KG1 (cell line): ENCODE results near the gene ATP1A2.

Experiments
- DNase-seq: peaks from one replicate; lab custom pipeline; 2025; lab: John Stamatoyannopoulos, UW

The ATP1A2 gene

GRCh38 chr1:160146107-160146506 is 30.5 kb downstream of the ATP1A2 start:
- no peak for DNase-seq

DNA sequence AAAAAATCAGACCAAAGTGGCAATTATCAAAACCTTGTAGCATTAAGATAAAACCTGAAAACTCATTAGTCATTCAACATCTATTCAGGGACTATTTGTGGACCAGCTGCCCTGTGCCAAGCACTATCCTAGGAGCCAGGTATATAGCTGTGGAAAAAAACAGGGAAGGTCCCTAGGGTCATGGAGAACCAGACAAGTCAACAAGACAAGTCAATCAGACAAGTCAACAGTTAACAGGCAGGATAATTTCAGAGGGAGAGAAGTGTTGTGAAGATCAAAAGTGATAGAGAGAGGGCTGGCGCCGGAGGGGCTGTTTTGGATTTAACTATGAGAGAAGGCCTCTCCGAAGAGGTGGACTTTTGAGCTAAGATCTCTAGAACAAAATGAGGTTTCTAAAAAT is 32.6 kb downstream of the ATP1A2 start:
- DNase-seq, result no peak

GRCh38 chr1:160149233-160149632 is 33.7 kb downstream of the ATP1A2 start:
- no peak for DNase-seq

- DNase-seq, result no peak
Observed at GRCh38 chr1:160149716-160150115, 34.2 kb downstream of the ATP1A2 start.

DNA sequence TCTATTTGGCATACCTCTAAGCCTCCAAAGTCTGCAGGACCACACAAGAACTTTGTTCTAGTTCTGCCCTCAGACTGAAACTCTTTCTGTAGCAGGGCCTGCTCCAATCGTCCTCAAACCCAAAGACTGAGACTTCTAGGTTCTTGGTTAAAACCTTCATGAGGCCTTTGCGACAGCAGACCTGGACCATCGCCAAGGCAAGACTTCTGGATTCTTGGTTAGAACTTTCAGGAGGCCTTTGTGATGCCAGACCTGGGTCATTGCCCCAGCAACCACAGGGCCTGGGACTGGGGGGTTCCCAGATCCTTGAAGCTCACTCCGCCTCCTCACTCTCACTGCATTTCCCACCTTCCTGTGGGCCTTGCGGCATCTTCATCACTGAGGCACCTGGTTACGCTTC is 35.7 kb downstream of the ATP1A2 start, which contains the start of gene ATP1A4:
TSS of gene ATP1A4 (plus strand) at position 301 of the 400 bp plus-strand sequence. CDS start 438 bp downstream, outside the sequence.
- no peak for DNase-seq

DNA sequence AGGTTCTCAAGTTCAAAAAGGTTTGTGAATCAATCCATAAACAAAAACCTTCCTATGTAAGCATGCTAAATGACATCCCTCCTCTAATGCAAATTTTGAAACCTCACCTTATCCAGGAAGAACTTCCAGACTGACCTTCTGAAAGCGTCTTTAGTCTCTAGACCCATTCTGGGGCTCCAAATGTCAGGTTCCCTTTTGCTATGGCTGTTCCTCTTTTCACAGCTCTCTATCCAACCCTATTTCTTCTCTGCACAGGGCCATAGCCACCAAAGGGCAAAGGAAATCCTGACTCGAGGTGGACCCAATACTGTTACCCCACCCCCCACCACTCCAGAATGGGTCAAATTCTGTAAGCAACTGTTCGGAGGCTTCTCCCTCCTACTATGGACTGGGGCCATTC is 39.2 kb downstream of the ATP1A2 start:
- no peak for DNase-seq

DNA sequence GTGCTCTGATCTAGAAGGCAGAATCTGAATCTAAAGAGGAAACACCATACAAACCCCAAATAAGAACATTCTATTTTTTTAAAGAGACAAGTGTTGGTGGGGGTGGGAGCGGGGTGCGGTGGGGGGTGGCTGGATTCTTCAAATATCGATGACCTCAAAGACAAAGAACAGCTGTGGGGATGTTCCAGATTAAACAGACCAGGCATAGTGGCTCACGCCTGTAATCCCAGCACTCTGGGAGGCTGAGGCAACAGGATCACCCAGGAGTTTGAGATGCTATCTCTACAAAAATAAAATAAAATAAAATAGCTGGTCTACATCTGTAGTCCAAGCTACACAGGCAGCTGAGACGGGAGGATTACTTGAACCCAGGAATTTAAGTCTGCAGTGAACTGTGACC is 40.8 kb downstream of the ATP1A2 start:
- DNase-seq, result no peak

DNA sequence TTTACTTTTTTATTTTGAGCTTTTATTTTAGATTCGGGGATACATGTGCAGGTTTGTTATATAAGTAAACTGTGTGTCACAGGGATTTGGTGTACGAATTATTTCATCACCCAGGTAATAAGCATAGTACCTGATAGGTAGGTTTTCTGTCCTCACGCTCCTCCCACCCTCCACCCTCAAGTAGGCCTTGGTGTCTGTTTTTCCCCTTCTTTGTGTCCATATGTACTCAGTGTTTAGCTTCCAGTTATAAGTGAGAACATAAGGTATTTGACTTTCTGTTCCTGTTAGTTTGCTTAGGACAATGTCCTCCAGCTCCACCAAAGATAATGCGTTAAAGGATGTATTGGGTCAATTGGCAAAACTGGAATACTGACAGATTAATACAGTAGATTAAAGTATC is 41.6 kb downstream of the ATP1A2 start:
- no peak for DNase-seq

GRCh38 chr1:160158031-160158430 is 42.5 kb downstream of the ATP1A2 start:
- no peak for DNase-seq

- no peak for DNase-seq
Observed at GRCh38 chr1:160158534-160158933, 43.0 kb downstream of the ATP1A2 start.

- DNase-seq, result no peak
Observed at GRCh38 chr1:160159846-160160245, 44.3 kb downstream of the ATP1A2 start.

DNA sequence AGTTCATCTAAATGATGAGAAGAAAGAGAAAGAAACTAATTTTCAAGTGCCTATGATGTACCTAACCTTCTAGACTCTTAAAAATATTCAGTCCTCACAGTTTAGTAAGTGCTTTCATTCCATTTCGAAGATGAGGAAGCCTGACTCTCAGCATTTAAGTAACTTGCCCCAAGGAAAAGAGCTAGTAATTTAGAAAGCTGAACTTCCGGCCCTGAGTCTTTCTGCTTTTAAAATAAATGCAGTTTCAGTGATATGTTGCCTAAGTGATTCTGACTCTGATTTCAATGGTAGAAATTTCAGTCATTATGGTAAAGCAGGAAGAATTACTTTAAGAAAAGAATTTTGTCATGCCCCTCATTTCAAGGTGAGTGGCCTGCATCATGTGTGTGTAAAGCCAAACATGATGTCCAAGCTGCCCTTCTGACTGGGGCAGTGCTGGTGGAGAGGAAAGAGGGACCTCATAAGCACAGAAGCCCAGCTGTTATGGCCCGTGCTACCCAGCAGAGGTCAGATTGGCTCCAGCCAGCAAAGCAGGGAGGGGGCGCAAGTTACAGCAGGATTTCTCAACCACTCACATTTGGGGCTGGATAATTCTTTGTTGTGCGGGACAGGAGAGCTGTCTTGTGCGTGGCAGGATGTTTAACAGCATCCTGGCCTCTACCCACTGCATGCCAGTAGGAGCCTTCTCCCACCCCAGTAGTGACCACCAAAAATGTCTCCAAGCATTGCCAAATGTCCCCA is 46.6 kb downstream of the ATP1A2 start:
- DNase-seq, result no peak

DNA sequence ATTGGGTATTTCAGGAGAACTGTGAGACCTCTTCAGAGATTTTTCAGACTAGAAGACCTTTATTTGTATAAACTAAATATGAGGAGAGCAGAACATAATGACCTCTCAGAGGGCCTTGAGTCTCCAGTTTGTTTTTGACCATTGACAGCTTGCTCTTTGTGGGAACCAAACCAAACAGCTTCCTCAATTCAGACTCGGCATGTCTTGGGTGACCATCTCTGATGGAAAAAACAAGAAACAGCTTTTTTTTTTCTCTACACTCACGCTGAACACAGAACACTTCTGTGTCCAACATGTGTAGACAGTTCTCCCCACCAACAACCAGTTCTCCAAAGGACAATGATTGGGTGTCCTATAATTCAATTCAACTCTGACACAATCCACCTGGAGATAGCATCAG is 47.4 kb downstream of the ATP1A2 start:
- DNase-seq, result no peak

DNA sequence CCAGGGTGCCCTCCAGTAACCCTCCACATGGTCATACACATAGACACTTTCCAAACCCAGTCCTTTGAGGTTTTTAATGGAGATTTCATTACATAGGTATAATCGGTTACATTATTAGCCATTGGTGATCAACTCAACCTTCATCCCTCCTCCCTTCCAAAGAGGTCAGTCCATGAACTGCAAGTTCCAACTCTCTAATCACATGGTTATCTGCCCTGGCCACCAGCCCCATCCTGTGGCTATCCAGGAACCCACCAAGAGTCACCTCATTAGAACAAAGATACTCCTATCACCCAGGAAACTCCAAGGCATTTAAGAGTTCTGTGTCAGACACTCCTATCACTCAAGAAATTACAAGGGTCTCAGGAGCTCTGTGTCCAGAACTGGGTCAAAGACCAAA is 48.1 kb downstream of the ATP1A2 start:
- DNase-seq, result no peak

- DNase-seq, result no peak
Observed at GRCh38 chr1:160164121-160164520, 48.6 kb downstream of the ATP1A2 start.

- no peak for DNase-seq
Observed at GRCh38 chr1:160166166-160166868, 50.8 kb downstream of the ATP1A2 start.

- DNase-seq, result no peak
Observed at GRCh38 chr1:160167056-160167455, 51.5 kb downstream of the ATP1A2 start.

- DNase-seq, result no peak
Observed at GRCh38 chr1:160167580-160167979, 52.0 kb downstream of the ATP1A2 start.

GRCh38 chr1:160168016-160168415 is 52.5 kb downstream of the ATP1A2 start:
- DNase-seq, result no peak

- DNase-seq, result no peak
Observed at GRCh38 chr1:160168609-160169369, 53.2 kb downstream of the ATP1A2 start.

GRCh38 chr1:160169553-160170399 is 54.2 kb downstream of the ATP1A2 start:
- peak; percentile 26 for DNase-seq

DNA sequence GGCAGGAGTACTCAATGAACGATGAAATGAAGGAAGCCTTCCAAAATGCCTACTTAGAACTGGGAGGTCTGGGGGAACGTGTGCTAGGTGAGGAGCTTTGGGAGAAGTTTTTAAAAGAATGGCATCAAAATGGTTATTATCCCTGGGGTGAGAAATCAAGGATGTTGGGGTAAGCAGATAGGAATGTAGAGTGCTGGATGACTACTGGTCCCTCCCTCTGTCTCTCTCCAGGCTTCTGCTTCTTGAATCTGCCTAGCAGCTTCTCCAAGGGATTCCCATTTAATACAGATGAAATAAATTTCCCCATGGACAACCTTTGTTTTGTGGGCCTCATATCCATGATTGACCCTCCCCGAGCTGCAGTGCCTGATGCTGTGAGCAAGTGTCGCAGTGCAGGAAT is 55.8 kb downstream of the ATP1A2 start:
- DNase-seq, result no peak
